Transverse colon (tissue), 4 donors: ENCODE data around the gene DDX20. TPM values are rescaled to one million over a fixed set of nuclear protein-coding genes. Genes with fewer than 3 reads are reported as not detected.

ENCODE experiments used
- DNase-seq: peaks from one replicate; pipeline ENCODE4 v3.0.0-alpha.2; 2019
- H3K27ac ChIP-seq, 4 donors: fragments of 200-600 bp; sonication (generic); 2 replicates each; pipeline ENCODE4 v1.5.1; 2016 to 2018; ENCODE audit warnings: inconsistent platforms in 4 of 4
- H3K27me3 ChIP-seq: fragments of 200-600 bp; sonication (generic); 2 replicates; pipeline ENCODE4 v1.5.1; 2017; ENCODE audit warnings: inconsistent platforms
- H3K36me3 ChIP-seq, 4 donors: fragments of 200-600 bp; sonication (generic); 2 replicates each; pipeline ENCODE4 v1.5.1; 2017 to 2019; ENCODE audit warnings: inconsistent platforms in 4 of 4
- H3K4me1 ChIP-seq, 4 donors: fragments of 200-600 bp; sonication (generic); 2 replicates each; pipeline ENCODE4 v1.5.1; 2017 to 2020; ENCODE audit warnings: inconsistent platforms in 4 of 4
- H3K4me3 ChIP-seq, 4 donors: fragments of 200-600 bp; sonication (generic); 1 replicate in 1 of 4; 2 replicates in 3 of 4; pipeline versions ENCODE4 v1.5.1 to v1.6.1; 2017 to 2019; ENCODE audit warnings: inconsistent platforms in 4 of 4
- H3K9me3 ChIP-seq, 2 donors: fragments of 200-600 bp; sonication (generic); 2 replicates each; pipeline ENCODE4 v1.5.1; 2017 to 2019; ENCODE audit warnings: inconsistent platforms in 2 of 2
- CTCF ChIP-seq, 5 experiments: fragments of 200-600 bp in 3 of 5; fragments of 450-650 bp in 2 of 5; sonication (generic) in 3 of 5; IDR thresholded peaks; 1 replicate in 2 of 5; 2 replicates in 3 of 5; pipeline ENCODE4 v1.5.1; 2016 to 2017; ENCODE audit warnings: antibody characterized with exemption in 5 of 5, inconsistent platforms in 3 of 5, mild to moderate bottlenecking in 2 of 5, moderate library complexity in 1 of 5
- EP300 ChIP-seq: sonication (generic); formaldehyde crosslinking; IDR thresholded peaks from one replicate; pipeline ENCODE4 v1.6.1; 2017; ENCODE audit warnings: antibody characterized with exemption, low read depth
- POLR2A ChIP-seq: fragments of 450-650 bp; IDR thresholded peaks from one replicate; pipeline ENCODE4 v1.6.1; 2016; ENCODE audit warnings: antibody characterized with exemption, mild to moderate bottlenecking, moderate library complexity
- POLR2AphosphoS5 ChIP-seq, 3 donors: sonication (generic); formaldehyde crosslinking; IDR thresholded peaks; one replicate each; pipeline ENCODE4 v1.6.1; 2016; ENCODE audit warnings: antibody characterized with exemption in 3 of 3
- WGBS, 2 donors: methylation state at CpG; one replicate each; pipeline ENCODE4 v1.1.5; 2018; ENCODE audit warnings: low coverage in 1 of 2; 5-methylcytosine and 5-hydroxymethylcytosine counted together
- in situ Hi-C, 4 donors: fragments of 200-750 bp; cut with MboI; loops; one replicate each; pipeline versions ENCODE4 v1.15.0 to v1.15.1; 2017; ENCODE audit warnings: low sequenced_read_pairs in 3 of 4, low pct_ligation_motif_present in 1 of 4, low pct_unique_long_range_greater_than_20kb in 1 of 4
- intact Hi-C: fragments of 100-400 bp; cut with DNase I; formaldehyde crosslinking; loops from one replicate; pipeline ENCODE4 v1.15.1; 2023; ENCODE audit warnings: low total_unique reads
- total RNA-seq, 4 donors: library from RNA; depleted of rRNA; stranded (reverse); fragments of >200 nt; gene quantifications; one replicate each; pipeline ENCODE4 v1.1.0, GENCODE V29; 2016

Gene DDX20
- total RNA-seq, 4 donors from 2014 or later = 7.1 to 17.1 (median 12.2) TPM

DNA sequence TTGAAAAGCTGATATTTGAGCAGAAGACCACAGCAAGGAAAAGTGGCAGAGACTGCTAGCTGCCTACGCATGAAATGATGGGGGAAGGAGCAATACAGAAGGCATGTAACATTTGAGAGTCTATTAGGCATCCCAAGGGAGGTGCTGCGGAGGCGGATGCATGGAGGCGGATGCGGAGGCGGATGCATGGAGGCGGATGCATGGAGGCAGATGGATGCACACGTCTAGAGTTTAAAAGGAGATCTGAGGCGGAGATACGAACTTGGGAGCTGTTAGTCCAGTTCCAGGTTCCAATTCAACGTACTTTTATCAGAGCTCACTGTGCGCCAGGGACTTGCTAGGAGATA is 744 bp upstream of the DDX20 start:
- H3K27ac ChIP-seq = peak overlapping the region; percentile 87 to 96 (median 89)
- no peak for TF ChIP-seq POLR2AphosphoS5 (IDR thresholded peaks at IDR 0.05)
- TF ChIP-seq EP300 = no peak
- no peak for TF ChIP-seq POLR2A
- TF ChIP-seq CTCF (IDR thresholded peaks at IDR 0.05) = no peak
- peak; percentile 49 for DNase-seq
- peaks cover 0 to 33% (median 22%) of the 10 kb centered on the region in 4 donors for H3K4me1 ChIP-seq
- in situ Hi-C loops (loop anchor here in 3 of 4 donors (10.0 to 25.0 kb wide), 4 partner anchors 240 to 543 kb away; partner anchors contain the start of genes ADORA3 (in 1 of the 3), DENND2D (in 1 of the 3) and TMIGD3 (in 1 of the 3)), intact Hi-C loops (loop anchor here (10.0 kb wide), 1 partner anchor 250 kb away; the partner anchor contains the start of genes ADORA3 and TMIGD3)
- H3K27me3 ChIP-seq = no peaks in the 10 kb centered on the region
- 0 to 2% methylated on average over 1 to 12 of the region's 12 CpGs for WGBS, 2 donors
- H3K36me3 ChIP-seq = no peaks in the 10 kb centered on the region
- H3K9me3 ChIP-seq = no peaks in the 10 kb centered on the region
- peak overlapping the region; percentile 58 to 87 (median 74) for H3K4me3 ChIP-seq

DNA sequence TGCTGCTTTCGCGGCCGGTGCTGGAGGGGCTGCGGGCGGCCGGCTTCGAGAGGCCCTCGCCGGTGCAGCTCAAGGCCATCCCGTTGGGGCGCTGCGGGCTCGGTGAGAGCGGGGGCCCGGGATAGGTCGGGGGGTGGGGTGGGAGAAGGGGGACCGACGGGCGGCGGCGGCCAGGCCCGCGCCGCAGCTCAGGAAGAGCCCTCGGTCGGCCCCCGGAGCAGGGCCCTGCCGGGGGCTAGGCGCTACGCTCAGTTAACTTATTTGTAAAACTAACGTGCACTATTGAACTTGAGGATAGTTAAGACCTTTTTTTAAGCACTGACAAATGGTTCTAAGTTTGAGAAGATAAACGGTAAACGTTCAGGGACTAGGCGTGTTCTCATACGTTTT is 418 bp downstream of the DDX20 start:
- WGBS, 2 donors = 0% methylated on average over 3 to 24 of the region's 35 CpGs
- H3K27ac ChIP-seq = peak overlapping the region; percentile 87 to 96 (median 89)
- H3K36me3 ChIP-seq = peaks cover 0 to 8% (median 4%) of the 10 kb centered on the region in 4 donors
- in situ Hi-C loops = loop anchor here in 3 of 4 donors (10.0 to 25.0 kb wide), 4 partner anchors 241 to 544 kb away; partner anchors contain the start of genes ADORA3 (in 1 of the 3), DENND2D (in 1 of the 3) and TMIGD3 (in 1 of the 3)
- intact Hi-C loops = loop anchor here (10.0 kb wide), 1 partner anchor 251 kb away; the partner anchor contains the start of genes ADORA3 and TMIGD3
- peak overlapping the region; percentile 47 to 87 (median 68) for H3K4me3 ChIP-seq
- no peaks in the 10 kb centered on the region for H3K27me3 ChIP-seq
- TF ChIP-seq EP300 (no peak), POLR2A (no peak), CTCF (IDR thresholded peaks at IDR 0.05) (no peak), POLR2AphosphoS5 (IDR thresholded peaks at IDR 0.05) (no peak)
- H3K4me1 ChIP-seq = peaks cover 0 to 33% (median 22%) of the 10 kb centered on the region in 4 donors
- H3K9me3 ChIP-seq = no peaks in the 10 kb centered on the region
- DNase-seq = no peak

DNA sequence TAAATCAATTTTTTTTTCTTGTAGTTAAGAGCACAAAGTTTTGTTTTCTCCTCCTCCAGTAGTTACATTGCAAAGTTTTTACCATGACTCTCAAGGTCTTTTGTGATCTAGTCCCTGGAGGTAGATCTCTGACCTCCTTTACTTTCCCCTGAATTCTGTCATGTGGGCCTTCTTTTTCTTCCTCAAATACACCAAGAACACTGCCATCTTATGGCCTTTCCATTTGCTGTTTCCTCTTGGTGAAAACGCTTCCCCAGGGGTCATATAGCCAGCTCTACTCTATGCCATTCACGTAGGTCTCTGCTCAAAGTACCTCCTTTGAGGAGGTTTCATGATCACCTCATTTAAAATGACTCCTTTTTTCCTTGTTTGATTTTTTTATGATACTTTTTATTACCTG is 2.7 kb downstream of the DDX20 start:
- Histone ChIP-seq H3K27me3 (no peaks in the 10 kb centered on the region), H3K9me3 (no peaks in the 10 kb centered on the region), H3K4me3 (no peak overlapping the region), H3K36me3 (peaks cover 0 to 31% (median 14%) of the 10 kb centered on the region in 4 donors), H3K27ac (peak overlapping the region in 1 of 4 donors; percentile 40), H3K4me1 (peaks cover 0 to 33% (median 22%) of the 10 kb centered on the region in 4 donors)
- intact Hi-C loops (loop anchor here (10.0 kb wide), 1 partner anchor 254 kb away; the partner anchor contains the start of genes ADORA3 and TMIGD3), in situ Hi-C loops (loop anchor here in 3 of 4 donors (10.0 to 25.0 kb wide), 4 partner anchors 244 to 546 kb away; partner anchors contain the start of genes ADORA3 (in 1 of the 3), DENND2D (in 1 of the 3) and TMIGD3 (in 1 of the 3))
- TF ChIP-seq POLR2AphosphoS5 (IDR thresholded peaks at IDR 0.05) = no peak
- no peak for TF ChIP-seq CTCF (IDR thresholded peaks at IDR 0.05)
- TF ChIP-seq POLR2A = no peak
- TF ChIP-seq EP300 = no peak
- DNase-seq = no peak
- WGBS, 2 donors = 0 to 44% methylated on average over 1 to 2 of the region's 2 CpGs

GRCh38 chr1:111761717-111762116 is 6.0 kb downstream of the DDX20 start:
- Histone ChIP-seq H3K9me3 (no peaks in the 10 kb centered on the region), H3K27ac (no peak overlapping the region), H3K4me3 (no peak overlapping the region), H3K4me1 (peaks cover 0 to 21% (median 10%) of the 10 kb centered on the region in 4 donors), H3K27me3 (no peaks in the 10 kb centered on the region), H3K36me3 (peaks cover 0 to 46% (median 22%) of the 10 kb centered on the region in 4 donors)
- in situ Hi-C loops = loop anchor here in 2 of 4 donors (10.0 to 25.0 kb wide), 3 partner anchors 277 to 549 kb away; partner anchors contain the start of genes CHI3L2 (in 1 of the 2) and DENND2D (in 1 of the 2)
- WGBS, 2 donors = 64 to 74% methylated on average over 2 of the region's 2 CpGs
- TF ChIP-seq POLR2A = no peak
- no peak for DNase-seq
- intact Hi-C loops = no loop called here
